ENCODE data around the gene FADS2.
A peak's percentile ranks its signal among the peaks of the same experiment; 100 is the strongest.

FADS2 gene

DNA sequence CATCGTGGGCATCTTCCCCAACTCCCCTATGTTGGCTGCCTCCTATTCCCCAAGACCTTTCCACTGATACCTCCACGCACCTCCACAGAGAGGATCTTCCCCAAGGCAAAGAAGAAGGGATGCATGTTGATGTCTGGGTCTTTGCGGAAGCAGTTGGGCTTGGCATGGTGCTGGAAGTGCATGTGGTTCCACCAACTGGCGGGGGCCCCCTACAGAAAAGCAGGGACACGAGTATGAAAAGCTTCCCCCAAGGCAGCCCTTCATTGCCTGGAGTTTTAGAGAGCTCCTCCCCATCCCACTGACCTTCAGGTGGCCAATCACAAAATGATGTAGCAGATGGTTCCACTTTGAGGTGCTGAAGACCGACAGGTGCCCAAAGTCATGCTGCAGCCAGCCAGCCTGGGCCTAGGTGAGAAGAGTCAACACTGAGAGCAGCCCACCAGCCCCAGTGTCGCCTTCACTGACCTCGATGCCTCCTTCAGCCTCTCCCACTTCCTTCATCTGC, 17.4 kb upstream of the FADS2 start:
- Histone ChIP-seq H3K27me3 (no peaks in the 10 kb centered on the region), H3K4me3 (ENCODE audit: low read depth, low read length) (no peak overlapping the region), H3K9me3 (no peaks in the 10 kb centered on the region), H3K36me3 (peaks cover 56% of the 10 kb centered on the region), H3K4me1 (no peaks in the 10 kb centered on the region)
- DNase-seq = no peak
- TF ChIP-seq, protein P1, sequence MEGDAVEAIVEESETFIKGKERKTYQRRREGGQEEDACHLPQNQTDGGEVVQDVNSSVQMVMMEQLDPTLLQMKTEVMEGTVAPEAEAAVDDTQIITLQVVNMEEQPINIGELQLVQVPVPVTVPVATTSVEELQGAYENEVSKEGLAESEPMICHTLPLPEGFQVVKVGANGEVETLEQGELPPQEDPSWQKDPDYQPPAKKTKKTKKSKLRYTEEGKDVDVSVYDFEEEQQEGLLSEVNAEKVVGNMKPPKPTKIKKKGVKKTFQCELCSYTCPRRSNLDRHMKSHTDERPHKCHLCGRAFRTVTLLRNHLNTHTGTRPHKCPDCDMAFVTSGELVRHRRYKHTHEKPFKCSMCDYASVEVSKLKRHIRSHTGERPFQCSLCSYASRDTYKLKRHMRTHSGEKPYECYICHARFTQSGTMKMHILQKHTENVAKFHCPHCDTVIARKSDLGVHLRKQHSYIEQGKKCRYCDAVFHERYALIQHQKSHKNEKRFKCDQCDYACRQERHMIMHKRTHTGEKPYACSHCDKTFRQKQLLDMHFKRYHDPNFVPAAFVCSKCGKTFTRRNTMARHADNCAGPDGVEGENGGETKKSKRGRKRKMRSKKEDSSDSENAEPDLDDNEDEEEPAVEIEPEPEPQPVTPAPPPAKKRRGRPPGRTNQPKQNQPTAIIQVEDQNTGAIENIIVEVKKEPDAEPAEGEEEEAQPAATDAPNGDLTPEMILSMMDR (IDR thresholded peaks at IDR 0.05; ENCODE audit: low read depth, low read length) = no peak

DNA sequence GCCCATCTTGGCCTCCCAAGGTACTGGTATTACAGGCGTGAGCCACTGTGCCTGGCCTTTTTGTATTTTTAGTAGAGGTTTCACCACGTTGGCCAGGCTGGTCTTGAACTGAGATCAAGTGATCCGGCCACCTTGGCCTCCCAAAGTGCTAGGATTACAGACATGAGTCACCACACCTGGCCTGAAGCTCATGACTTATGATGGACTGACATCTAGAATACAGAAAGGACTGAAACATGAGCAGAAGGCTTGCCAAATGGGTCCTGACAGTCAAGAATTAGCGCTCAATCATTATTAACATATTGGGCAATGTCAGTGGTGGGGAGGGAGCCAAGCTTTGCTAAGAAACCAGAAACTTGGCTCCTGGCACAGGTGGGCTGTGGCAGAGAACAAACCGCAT, 16.3 kb upstream of the FADS2 start:
- Histone ChIP-seq H3K36me3 (peaks cover 50% of the 10 kb centered on the region), H3K4me1 (no peaks in the 10 kb centered on the region), H3K9me3 (no peaks in the 10 kb centered on the region), H3K27me3 (no peaks in the 10 kb centered on the region), H3K4me3 (ENCODE audit: low read depth, low read length) (no peak overlapping the region)
- TF ChIP-seq, protein P1 (IDR thresholded peaks at IDR 0.05; ENCODE audit: low read depth, low read length) = no peak
- DNase-seq = no peak

DNA sequence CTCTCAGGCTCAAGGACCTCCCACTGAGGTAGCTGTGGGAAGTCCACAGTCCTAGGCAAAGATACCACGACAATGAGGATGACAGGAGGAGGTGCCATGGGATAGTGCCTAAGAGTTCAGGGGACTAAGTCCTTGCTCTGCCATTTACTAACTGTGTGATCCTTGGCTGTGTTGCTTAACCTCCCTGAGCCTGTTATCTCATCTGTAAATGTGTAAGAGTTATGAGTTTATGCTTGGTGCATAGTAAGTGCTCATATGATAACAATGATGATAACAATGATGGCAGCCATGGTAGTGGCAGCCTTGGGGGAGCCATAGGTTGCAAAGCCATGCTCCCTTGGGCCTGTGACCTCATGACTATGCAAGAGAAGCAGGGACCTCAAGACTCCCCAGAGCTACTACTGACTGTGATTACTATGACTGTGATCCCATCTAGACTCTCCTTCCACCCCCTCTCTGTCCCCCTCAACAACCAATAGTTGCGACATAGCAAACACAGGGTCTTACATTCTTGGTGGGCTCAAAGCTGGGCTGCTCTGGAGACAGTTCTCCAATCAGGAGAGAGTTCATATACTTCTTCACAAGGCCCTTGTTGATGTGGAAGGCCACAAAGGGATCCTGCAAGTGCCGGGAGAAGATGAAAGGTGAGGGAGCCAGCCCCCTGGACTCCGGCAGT, 15.2 kb upstream of the FADS2 start:
- no peak for DNase-seq
- Histone ChIP-seq H3K4me3 (ENCODE audit: low read depth, low read length) (no peak overlapping the region), H3K27me3 (no peaks in the 10 kb centered on the region), H3K9me3 (no peaks in the 10 kb centered on the region), H3K4me1 (no peaks in the 10 kb centered on the region), H3K36me3 (peaks cover 46% of the 10 kb centered on the region)
- TF ChIP-seq, protein P1 (IDR thresholded peaks at IDR 0.05; ENCODE audit: low read depth, low read length) = no peak

DNA sequence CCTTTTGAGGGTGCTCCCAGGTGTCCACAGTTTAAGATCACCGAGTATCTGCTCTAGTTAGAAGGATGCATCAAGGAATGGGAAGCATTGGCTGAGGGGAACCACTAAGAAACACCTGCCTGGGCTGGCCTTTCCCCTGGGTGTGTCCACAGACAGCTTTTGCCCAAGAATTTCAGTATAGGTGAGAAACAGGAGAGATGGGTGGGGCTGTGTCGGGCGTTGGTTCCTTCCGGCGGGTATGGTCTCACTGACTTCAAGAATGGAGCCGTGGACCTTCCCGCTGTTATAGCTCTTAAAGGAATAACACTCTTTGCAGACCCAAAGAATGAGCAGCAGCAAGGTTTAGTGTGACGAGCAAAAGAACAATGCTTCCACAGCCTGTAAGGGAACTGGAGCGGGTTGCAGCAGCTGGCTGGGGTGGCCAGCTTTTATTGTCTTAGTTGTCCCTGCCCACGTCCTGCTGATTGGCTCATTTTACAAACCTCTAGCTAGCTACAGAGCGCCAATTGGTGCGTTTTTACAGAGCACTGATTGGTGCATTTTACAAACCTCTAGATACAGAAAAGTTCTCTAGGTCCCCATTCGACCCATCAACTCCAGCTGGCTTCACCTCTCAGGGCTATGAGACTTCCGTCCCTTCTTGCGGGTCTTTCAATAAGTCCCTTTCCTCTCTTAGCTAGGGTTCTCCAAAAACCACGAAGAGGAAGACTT, 13.7 kb upstream of the FADS2 start:
- H3K4me1 ChIP-seq = no peaks in the 10 kb centered on the region
- no peaks in the 10 kb centered on the region for H3K9me3 ChIP-seq
- peaks cover 45% of the 10 kb centered on the region for H3K36me3 ChIP-seq
- TF ChIP-seq, protein P1 (IDR thresholded peaks at IDR 0.05; ENCODE audit: low read depth, low read length) = no peak
- no peaks in the 10 kb centered on the region for H3K27me3 ChIP-seq
- DNase-seq = peak; percentile 30
- peak overlapping the region; percentile 29; the same call in 1 of the 2 replicates for H3K4me3 ChIP-seq (ENCODE audit: low read depth, low read length)

DNA sequence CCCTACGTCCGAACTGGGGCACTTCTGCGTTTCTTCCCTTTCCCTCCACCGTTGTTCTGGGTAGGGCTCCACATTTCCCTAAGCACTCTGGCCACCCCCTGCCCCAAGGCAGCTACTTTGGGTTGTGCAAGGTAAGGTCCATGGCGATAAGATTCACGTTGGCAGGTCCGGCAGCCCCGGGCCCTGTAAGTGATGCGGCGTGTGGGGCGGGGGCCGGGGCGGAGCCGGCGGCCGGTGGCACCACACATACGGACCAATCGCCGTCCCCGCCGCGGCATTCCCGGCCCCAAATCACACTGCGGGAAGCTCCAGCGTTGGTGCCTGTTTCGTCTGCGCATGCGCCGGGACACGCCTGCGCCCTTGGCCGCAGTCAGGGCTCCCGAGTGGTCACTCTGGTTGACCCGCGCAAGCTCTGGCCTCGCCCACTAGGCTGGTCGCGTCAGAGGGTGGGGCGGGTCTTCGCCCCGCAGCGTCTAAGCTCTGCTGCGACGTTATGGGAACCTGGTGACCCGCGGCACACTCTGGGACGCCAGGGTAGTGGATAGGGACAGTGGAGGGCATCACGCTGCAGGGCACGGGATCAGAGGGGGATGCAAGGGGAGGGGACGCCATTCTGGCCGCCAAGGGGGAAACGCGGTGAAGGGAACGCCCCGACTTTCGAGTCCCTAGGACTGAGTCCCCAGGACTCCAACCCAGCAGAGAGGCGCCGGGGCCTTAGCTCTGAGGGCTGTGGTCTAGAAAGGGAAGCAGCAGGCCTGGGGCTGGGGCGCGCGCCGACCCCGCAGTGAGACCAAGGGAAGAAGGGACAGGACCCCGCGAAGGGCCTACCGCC, 12.9 kb upstream of the FADS2 start:
- H3K9me3 ChIP-seq = no peaks in the 10 kb centered on the region
- H3K4me3 ChIP-seq (ENCODE audit: low read depth, low read length) = peak overlapping the region; percentile 81
- no peaks in the 10 kb centered on the region for H3K27me3 ChIP-seq
- DNase-seq = peak; percentile 85
- TF ChIP-seq, protein P1 (IDR thresholded peaks at IDR 0.05; ENCODE audit: low read depth, low read length) = no peak
- H3K36me3 ChIP-seq = peaks cover 37% of the 10 kb centered on the region
- H3K4me1 ChIP-seq = no peaks in the 10 kb centered on the region
